HG02763 (cell line): ENCODE results near the gene PTPRN2.

Experiments
- ATAC-seq: cut with Tn5 transposase; IDR thresholded peaks from one replicate; pipeline ENCODE4 v1.9.1; 2021; ENCODE audit warnings: mild to moderate bottlenecking, moderate library complexity; ENCODE audit not compliant: unreplicated experiment

The PTPRN2 gene

GRCh38 chr7:158581440-158582088, 6.1 kb downstream of the PTPRN2 start:
- no peak for ATAC-seq

- ATAC-seq, result no peak
Measured at GRCh38 chr7:158579662-158580646, 7.7 kb downstream of the PTPRN2 start.

- no peak for ATAC-seq
Measured at GRCh38 chr7:158576050-158576762, 11.4 kb downstream of the PTPRN2 start.

- ATAC-seq, result no peak
Measured at GRCh38 chr7:158574308-158575036, 13.2 kb downstream of the PTPRN2 start.

GRCh38 chr7:158573310-158573709, 14.3 kb downstream of the PTPRN2 start:
- ATAC-seq, result no peak

- ATAC-seq, result no peak
Measured at GRCh38 chr7:158572000-158572828, 15.4 kb downstream of the PTPRN2 start.

- ATAC-seq, result no peak
Measured at GRCh38 chr7:158570449-158571170, 17.0 kb downstream of the PTPRN2 start.

GRCh38 chr7:158569858-158570323, 17.7 kb downstream of the PTPRN2 start:
- ATAC-seq, result no peak

- no peak for ATAC-seq
Measured at GRCh38 chr7:158568974-158569857, 18.4 kb downstream of the PTPRN2 start.

- ATAC-seq, result no peak
Measured at GRCh38 chr7:158567153-158567603, 20.4 kb downstream of the PTPRN2 start.

GRCh38 chr7:158564663-158565035, 23.0 kb downstream of the PTPRN2 start:
- no peak for ATAC-seq

- ATAC-seq, result no peak
Measured at GRCh38 chr7:158563911-158564662, 23.5 kb downstream of the PTPRN2 start.

- ATAC-seq, result no peak
Measured at GRCh38 chr7:158563051-158563450, 24.6 kb downstream of the PTPRN2 start.

GRCh38 chr7:158562517-158562916, 25.1 kb downstream of the PTPRN2 start:
- ATAC-seq, result no peak

- ATAC-seq, result no peak
Measured at GRCh38 chr7:158561659-158562058, 26.0 kb downstream of the PTPRN2 start.

GRCh38 chr7:158560386-158560785, 27.2 kb downstream of the PTPRN2 start:
- no peak for ATAC-seq

GRCh38 chr7:158559356-158559755, 28.3 kb downstream of the PTPRN2 start:
- ATAC-seq, result no peak
